GM18907 (cell line): Measurements from ENCODE around the gene RNASE12.
"Not testable (repeated sequence)": the region's sequence is repeated elsewhere in the genome, so short reads cannot be mapped to it uniquely, and the experiment has no call there.

ENCODE experiments used
- ATAC-seq: cut with Tn5 transposase; IDR thresholded peaks from one replicate; pipeline ENCODE4 v1.9.1; 2021; ENCODE audit warnings: mild to moderate bottlenecking, moderate library complexity; ENCODE audit not compliant: unreplicated experiment

RNASE12 gene

DNA sequence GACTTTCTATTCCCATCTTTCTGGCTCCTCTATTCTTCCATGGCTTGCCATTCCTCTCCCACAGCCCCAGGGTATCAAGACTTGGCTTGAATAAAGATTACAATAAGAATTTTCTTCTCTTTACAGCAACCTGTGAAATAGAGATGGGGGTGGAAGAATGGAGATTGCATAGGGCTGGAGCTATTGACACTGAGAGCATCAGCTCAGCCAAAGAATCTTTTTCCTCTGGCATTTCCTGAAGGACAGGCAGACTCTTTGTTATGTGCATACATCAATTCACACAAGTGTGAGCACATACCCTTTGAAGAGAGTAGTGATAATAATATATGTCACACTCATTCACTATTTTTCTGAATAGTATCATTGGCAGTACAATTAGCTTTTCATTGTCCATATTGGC lies 8.0 kb downstream of the RNASE12 start:
- ATAC-seq: no peak

DNA sequence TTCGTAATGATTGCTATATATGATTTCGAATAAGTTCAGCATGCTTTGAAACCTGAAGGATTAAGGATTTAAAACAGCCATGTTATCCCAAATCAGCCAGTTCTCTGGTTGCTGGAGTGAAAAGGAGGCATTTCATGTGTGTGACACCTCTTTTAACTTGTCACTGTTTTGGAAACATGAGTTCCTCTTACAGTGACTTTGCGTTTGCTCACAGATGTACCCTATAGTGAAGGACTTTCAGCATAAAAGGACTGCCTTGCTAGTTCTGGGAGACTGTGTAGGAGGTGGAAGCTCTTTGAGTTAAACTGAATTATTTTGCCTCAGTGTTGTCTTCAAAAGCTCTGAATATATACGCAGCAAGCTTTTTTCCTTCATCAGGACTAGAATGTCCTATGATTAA lies 10.9 kb downstream of the RNASE12 start:
- ATAC-seq: no peak

DNA sequence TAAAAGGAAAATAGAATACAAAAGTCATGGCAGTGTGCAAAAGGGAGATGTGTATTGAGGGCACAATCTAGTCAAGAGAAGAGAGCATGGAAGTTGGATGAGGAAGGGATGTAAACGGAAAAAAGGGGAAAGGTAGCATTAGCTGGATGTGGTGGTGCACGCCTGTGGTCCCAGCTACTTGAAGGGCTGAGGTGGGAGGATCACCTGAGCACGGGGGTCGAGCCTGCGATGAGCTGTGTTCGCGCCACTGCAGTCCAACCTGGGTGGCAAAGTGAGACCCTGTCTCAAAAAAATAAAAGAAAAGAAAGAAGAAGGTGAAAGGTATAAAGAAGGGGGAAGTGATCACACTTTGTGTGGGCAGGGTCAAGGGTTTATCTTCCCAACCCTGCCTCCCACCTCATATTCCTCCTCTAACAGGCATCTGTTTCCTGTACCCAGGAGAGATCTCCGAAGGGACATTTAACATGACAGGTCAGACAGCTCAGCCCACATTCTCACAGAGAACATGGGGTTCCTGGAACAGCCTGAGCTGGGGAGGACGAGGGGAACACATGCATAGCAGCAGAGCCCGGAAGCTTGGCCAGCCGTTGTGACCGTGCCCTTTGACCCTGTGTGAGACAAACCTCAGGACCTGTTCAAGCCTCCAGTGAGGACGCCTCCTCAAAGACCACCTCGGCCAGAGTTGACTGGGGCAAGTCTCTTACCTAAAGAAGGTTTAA lies 12.2 kb downstream of the RNASE12 start:
- ATAC-seq: no peak

DNA sequence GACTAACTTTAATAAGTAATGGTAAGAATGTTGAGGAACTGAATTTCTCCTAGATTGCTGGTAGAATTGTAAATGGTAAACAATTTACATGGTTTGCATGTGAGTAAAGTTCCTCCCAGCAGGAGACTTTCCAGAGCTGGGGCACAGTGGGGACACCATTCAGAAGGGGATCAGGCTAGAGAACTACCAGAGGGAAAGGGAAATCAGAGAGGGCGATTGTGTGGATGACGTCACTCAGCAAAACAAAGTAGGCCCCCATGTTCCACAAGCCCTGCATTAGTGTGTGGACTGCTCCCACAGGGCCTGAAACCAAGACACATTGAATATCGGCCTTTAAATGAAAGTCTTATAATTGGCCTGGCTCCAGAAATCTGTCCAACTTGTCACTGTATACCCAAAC lies 12.9 kb downstream of the RNASE12 start:
- no peak for ATAC-seq

DNA sequence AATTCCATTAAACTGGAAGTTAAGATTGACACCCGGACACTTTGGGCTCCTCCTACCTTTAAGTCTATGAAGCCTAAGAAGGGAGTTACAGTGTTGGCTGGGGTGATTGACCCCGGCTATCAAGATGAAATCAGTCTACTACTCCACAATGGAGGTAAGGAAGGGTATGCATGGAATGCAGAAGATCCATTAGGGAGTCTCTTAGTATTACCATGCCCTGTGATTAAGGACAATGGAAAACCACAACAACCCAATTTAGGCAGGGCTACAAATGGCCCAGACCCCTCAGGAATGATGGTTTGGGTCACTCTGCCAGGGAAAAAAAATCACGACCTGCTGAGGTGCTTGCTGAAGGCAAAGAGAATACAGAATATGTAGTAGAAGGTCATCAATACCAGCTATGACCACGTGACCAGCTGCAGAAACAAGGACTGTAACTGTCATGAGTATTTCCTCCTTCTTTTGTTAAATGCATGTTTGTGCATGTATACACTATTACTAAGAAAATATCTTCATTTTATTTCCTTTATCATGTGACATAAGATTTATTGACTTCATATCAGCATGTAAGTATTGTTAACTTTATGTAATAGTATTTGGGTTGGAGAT lies 18.7 kb downstream of the RNASE12 start:
- ATAC-seq: not testable (repeated sequence)

DNA sequence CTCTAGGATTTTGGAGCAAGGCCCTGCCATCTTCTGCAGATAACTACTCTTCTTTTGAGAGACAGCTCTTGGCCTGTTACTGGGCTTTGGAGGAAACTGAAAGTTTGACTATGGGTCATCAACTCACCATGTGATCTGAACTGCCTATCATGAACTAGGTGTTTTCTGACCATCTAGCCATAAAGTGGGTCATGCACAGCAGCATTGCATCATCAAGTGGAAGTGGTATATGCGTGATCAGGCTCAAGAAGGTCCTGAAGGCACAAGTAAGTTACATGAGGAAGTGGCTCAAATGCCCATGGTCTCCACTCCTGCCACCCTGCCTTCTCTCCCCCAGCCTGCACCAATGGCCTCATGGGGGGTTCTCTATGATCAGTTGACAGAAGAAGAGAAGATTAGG lies 20.5 kb downstream of the RNASE12 start:
- not testable (repeated sequence) for ATAC-seq

DNA sequence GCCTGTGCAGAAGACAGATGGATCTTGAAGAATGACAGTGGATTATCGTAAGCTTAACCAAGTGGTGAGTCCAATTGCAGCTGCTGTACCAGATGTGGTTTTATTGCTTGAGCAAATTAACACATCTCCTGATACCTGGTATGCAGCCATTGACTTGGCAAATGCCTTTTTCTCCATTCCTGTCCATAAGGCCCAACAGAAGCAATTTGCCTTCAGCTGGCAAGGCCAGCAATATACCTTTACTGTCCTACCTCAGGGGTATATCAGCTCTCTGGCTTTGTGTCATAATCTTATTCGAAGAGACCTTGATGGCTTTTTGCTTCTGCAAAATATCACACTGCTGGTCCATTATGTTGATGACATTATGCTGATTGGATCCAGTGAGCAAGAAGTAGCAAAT lies 21.3 kb downstream of the RNASE12 start:
- ATAC-seq: not testable (repeated sequence)

DNA sequence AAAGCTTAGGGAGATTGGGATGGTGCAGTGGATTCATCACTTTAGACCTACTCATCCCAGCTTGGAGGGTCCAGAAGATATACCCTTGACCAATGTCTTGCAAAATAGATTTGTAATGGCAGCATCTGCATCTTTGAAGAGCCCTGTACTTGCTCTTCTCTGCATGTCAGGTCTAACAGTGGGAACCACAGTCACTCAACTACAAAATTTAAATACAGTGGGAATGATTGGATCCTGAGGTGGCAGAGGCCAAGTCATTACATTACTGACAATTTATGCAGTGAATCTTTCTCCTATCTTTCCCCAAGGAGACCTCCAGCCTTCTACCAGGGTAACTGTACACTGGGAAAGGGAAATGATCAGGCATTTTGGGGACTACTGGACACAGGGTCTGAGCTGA lies 22.1 kb downstream of the RNASE12 start:
- ATAC-seq: no peak

DNA sequence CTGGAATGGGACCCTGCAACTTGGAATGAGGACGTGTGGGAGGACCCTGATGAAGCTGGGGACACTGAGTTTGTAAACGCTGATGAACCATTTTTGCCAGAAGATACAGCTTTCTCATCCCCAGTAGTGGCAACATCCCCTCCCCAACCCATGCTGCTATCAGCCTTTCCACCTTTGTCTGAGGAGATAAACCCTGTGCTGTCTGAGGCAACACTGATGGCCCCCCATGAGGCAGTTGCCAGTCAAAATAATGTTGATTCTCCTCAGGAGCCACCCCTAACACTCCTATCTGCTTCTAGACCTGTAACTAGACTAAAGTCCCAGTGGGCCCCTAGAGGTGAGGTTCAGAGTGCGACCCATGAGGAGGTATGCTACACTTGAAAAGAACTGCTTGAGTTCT lies 22.8 kb downstream of the RNASE12 start:
- no peak for ATAC-seq

DNA sequence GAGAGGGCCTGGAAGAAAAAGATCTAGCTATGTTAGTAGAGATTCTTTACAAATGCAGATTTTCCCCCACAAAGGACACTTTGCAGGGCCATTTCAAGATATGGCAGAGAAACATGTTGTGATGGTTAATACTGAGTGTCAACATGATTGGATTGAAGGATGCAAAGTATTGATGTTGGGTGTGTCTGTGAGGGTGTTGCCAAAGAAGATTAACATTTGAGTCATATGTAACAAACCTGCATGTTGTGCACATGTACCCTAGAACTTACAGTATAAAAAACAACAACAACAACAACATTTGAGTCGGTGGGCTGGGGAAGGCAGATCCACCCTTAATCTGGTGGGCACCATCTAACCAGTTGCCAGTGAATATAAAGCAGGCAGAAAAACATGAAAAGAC lies 24.0 kb downstream of the RNASE12 start:
- not testable (repeated sequence) for ATAC-seq

DNA sequence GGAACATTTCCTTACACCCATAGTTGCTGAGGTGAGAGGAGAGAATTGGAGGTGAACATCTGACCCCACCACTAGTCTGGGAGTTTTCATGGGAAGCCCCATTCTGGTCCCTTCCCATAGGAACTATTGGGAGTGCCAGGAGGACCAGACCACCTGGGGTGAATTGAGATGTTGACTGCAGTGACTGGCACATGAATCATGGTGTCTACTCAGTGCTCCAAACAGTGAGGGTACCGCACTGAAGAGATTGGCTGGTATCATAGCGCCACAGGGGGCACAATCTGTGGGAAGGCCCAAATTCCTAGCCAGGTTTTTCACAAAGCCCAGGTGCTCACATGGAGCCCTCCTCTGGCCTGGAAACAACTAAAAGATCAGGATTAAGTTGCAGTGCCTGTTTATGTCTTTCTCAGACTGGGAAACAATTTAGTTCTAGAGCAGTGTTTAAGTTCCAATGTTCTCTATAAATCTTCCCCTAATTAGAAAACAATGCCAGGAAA lies 26.6 kb downstream of the RNASE12 start:
- ATAC-seq: no peak

DNA sequence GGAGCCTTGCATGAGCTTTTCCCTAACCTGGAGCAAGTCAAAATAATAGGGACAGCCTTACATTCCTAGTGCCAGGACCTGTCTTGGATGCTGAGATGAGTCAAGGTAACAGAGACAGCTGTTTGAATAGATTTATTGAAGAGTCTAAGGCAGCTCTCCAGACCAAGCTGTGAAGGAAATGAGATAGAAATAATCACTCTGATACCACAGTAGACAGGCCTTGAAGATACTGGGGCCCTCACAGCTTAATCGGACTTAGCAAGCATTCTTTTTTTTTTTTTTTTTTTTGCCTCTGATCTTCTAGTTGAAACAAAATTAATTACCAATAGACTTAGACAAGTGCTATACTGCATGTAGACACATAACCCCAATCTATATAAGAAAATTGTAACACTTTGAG lies 27.2 kb downstream of the RNASE12 start:
- no peak for ATAC-seq

DNA sequence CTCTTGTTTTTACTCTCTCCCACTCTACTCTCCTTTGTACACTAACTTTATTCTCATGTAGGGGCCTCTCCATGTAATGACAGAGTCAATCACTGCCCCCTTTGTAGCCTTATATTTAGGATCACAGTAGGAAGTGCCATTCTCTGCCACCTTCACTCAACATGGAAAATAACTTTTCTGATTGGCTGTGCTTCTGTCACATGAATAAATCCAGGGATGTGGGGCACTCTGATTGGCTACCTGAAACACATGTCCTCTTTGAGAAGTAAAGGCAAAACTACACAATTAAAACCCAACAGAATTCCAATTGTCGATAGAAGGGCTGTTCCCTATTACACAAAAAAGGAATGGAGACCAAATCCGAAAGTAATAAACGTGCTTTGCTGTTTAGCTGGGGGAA lies 30.2 kb downstream of the RNASE12 start, which contains the start of gene RNASE9:
RNASE9 (minus strand) TSS at position 87 of the 400 bp plus-strand sequence.
- ATAC-seq: no peak

DNA sequence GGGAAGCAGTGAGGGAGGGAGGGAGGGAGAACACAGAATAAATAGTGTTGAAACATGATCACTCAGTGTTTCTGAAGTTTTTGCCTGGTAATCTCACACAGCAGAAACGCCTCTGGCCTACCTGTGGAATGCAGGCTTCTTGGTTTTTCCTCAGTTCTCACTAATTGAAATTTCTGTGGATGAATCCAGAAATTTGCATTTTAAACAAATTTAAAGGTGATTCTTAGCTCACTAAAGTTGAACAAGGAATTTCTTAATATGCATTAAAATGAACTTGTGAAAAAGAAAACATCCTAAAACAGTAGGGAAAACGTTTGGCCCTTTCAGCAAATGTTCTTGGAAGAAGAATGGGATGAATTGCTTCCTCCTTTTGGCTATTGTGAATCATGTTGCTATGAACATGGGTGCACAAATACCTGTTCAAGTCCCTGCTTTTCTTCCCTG lies 31.7 kb downstream of the RNASE12 start:
- ATAC-seq: no peak

DNA sequence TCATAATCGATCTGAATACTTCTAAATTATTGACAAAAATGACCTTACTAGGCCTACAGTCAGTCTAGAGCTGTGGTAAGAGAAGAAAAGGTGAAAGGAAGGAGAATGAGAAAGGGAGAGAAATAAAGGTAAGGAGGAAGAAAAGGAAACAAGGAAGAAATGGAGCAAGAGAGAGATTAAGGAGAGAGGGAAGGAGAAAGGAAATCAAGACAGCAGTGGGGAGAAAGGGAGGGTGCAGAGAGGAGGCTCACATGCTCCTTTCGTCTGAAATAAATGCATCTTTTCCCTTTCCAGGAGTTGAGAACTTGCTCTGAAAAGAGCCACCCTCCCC lies 34.0 kb downstream of the RNASE12 start:
- ATAC-seq: no peak

DNA sequence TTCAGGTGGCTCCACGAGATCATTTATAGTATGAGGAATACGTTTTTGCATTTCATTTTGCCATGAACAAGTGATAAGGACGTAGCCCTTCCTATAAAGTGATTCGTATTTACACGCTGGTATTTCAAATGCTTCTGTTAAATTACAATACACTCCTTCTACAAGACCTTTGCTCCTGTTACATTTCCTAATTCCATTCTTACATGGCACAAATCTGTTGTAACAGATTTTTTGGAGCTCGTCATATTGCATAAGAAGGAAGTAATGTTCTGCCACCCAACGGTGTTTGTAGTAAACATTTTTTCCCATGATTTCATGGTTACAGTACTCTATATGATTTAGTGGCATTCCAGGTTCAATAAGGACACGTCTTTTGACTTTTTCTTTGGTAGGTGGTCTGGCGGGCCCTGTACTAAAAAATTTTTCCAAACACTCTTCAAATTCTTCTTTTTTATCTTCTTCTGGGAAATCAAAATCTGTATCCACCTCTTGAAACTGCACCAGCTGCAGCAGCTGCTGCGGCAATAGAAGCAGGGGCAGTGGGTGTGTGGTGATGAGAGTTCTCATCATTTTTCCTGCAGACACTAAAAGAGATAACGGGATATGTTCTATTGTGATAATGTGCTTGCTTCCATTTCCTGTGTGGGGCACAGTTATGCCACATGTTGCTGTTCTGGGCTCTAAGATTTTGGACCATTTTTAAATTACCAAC lies 34.5 kb downstream of the RNASE12 start:
- no peak for ATAC-seq

DNA sequence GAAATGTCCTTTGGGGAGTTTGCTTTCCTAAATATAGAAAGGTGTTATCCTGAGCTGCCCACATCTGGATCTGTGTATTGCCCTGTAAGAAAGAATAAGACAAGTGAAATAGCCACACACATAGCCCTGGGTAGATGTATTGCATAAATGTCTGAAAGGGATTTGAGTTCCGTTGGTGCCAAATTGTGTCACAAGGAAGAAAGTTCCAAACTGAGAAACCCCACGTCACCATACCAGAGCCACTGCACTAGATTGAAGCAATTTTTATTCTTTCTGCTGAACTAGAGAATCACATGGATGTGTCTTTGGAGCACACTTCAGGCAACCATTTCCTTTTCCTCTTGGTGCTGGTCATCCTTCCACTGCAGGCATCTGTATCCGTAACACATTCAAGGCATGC lies 35.3 kb downstream of the RNASE12 start:
- no peak for ATAC-seq

DNA sequence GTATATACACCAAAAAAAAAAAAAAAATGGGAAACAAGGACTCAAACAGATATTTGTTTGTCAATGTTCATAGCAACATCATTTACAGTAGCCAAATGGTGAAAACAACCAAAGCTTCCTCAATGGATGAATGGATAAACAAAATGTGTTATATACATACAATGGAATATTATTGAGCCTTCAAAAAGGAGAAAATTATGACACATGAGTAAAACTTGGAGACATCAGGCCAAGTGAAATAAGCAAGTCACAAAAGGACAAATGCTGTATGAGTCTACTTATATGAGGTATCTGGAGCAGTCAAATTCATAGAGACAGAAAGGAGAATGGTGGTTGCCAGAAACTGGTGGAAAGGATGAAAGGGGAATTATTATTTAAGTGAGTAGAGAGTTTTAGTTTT lies 38.2 kb downstream of the RNASE12 start:
- no peak for ATAC-seq

DNA sequence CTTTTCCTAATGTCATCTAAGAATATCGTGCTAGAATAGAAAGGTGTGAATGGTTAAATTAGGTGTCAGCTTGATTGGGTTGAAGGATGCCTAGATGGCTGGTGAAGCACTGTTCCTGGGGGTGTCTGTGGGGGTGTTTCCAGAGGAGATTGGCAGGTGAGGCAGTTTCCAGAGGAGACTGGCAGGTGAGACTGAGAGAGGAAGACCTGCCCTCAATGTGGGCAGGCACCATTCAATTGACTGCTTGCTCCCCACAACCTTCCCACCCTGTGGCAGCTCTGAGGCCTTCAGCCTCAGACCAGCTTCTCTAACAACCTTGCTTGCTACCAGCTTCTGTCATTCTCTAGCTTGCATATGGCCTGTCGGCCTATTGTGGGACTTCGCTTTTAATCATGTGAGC lies 39.6 kb downstream of the RNASE12 start:
- no peak for ATAC-seq

DNA sequence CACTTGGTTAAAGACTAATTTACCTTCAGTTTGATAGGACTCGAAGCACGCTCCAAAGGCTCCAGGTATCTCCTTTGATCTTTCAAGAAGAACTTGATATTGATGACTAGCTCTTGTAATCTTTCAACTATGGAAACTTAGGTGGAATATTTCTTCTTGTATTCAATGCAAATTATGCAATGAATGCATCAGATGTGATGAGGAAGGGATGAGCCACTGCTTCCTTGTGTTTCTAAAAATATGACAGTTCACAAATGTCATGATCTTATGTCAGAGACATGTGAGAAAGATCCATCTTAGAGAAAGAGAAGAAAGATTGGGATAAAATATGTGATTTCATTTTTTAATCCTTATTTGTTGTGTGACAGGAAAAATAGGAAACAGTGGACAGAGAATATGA lies 40.2 kb downstream of the RNASE12 start:
- ATAC-seq: no peak

DNA sequence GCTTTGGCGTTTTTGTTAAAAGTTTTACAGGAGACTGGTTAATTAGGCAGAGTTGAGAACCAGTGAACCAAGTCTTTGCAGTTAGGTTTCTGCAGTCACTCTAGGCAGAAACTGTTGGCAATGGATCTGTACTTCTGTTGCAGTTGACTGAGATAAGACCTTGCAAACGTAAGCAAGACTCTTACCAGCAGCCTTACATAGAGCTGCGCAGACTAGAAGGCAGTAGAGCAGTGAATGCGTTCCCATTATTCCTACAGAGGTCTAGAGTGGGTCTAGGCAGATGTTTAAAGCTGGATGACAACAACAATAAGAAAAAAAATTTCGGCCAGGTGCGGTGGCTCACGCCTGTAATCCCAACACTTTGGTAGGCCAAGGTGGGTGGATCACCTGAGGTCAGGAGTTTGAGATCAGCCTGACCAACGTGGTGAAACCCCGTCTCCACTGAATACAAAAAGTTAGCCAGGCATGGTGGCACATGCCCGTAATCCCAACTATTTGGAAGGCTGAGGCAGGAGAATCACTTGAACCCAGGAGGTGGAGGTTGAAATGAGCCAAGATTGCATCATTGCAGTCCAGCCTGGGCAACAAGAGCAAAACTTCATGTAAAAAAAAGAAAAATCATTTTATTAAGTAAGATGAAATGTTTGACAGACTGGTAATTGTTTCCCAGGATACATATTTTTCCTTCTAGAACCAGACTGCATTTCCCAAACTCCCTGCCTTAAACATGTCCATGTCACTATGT lies 42.6 kb downstream of the RNASE12 start:
- ATAC-seq: no peak
